Mesothelial cell of epicardium (in vitro differentiated cells): ENCODE measurements around the gene FAM43B. TPM values are rescaled to one million over a fixed set of nuclear protein-coding genes. Genes with fewer than 3 reads are reported as not detected.

Source experiments
- DNase-seq, 2 experiments: peaks; one replicate each; pipeline ENCODE4 v3.0.0; 2021; ENCODE audit warnings: low spot score in 2 of 2; ENCODE audit not compliant: unreplicated experiment in 2 of 2
- H3K27ac Mint-ChIP-seq: 2 replicates; pipeline ENCODE4 v1.8.0; 2021; ENCODE audit warnings: mixed read lengths
- H3K27me3 Mint-ChIP-seq: 2 replicates; pipeline ENCODE4 v1.8.0; 2021; ENCODE audit warnings: low read depth, mixed read lengths
- H3K36me3 Mint-ChIP-seq: 2 replicates; pipeline ENCODE4 v1.8.0; 2021; ENCODE audit warnings: mixed read lengths
- H3K4me1 Mint-ChIP-seq: 2 replicates; pipeline ENCODE4 v1.8.0; 2021; ENCODE audit warnings: mixed read lengths
- H3K4me3 Mint-ChIP-seq: 2 replicates; pipeline ENCODE4 v1.8.0; 2021; ENCODE audit warnings: mild to moderate bottlenecking, moderate library complexity, mixed read lengths
- H3K9me3 Mint-ChIP-seq: 2 replicates; pipeline ENCODE4 v1.8.0; 2021; ENCODE audit warnings: mixed read lengths
- CTCF ChIP-seq: fragments of 200-600 bp; sonication (generic); IDR thresholded peaks from one replicate; pipeline ENCODE4 v1.5.0; 2021; ENCODE audit warnings: antibody characterized with exemption; ENCODE audit not compliant: unreplicated experiment
- total RNA-seq: library from RNA; stranded (reverse); gene quantifications from 3 replicates; pipeline ENCODE4 v1.2.1, GENCODE V29; 2021

The FAM43B gene
- total RNA-seq, 1 donor from 2014 or later = 0.74 TPM

DNA sequence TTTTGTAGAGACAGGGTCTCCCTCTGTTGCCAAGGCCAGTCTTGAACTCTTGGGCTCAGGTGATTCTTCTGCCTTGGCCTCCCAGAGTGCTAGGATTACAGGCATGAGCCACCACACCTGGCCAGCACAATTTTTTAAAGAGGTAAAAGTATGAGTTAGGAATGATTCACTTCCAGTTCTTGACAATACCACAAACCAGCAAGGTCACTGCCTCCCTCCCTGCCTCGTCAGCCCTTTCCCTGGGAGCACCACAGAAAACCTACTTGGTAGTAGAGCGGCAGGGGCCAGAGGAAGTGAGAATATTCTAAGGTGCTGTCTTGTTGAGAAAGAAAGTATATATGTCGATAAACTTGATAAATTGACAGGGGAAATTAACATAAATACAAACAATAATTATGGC, 25.7 kb downstream of the FAM43B start:
- Mint-ChIP-seq H3K4me3 (no peak overlapping the region), H3K4me1 (no peaks in the 10 kb centered on the region), H3K9me3 (no peaks in the 10 kb centered on the region), H3K27ac (no peak overlapping the region), H3K27me3 (peaks cover 28% of the 10 kb centered on the region), H3K36me3 (no peaks in the 10 kb centered on the region)
- no peak for TF ChIP-seq CTCF
- DNase-seq = no peak

DNA sequence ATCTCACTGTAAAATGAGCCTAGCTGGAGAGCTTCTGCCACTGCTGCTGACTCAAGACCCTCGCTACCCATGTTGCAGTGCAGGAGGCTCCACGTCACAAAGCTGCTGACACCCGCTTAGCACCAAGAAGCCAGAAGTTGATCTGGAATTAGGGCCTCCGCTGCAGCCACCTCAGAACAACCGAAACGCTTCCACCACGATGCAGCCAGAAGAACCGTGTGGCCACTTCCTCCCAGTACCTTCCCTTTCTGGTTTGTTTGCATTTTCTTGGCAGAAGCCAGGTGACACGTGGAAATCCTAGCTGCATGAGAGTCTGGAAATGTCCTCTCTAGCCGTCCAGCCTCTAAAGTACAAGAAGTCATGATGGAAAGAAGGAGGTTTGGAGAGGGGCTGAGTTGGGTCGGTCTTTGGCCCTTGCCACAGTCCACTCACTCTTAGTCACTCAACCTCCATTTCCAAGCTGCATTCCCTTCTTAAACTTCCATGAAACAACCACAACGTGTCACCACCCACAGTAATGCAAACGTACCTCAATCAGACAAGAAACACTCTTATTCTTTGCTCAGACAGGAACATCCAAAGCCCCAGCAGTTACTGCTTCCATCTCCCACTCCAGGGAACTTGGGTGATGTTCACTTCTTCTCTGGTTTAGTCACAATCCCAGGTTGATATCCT, 26.5 kb downstream of the FAM43B start:
- no peak overlapping the region for H3K4me3 Mint-ChIP-seq
- TF ChIP-seq CTCF = no peak
- H3K27me3 Mint-ChIP-seq = peaks cover 23% of the 10 kb centered on the region
- H3K36me3 Mint-ChIP-seq = no peaks in the 10 kb centered on the region
- no peaks in the 10 kb centered on the region for H3K4me1 Mint-ChIP-seq
- H3K27ac Mint-ChIP-seq = no peak overlapping the region
- H3K9me3 Mint-ChIP-seq = no peaks in the 10 kb centered on the region
- no peak for DNase-seq

- no peak overlapping the region for H3K4me3 Mint-ChIP-seq
- peaks cover 14% of the 10 kb centered on the region for H3K4me1 Mint-ChIP-seq
- H3K9me3 Mint-ChIP-seq = no peaks in the 10 kb centered on the region
- TF ChIP-seq CTCF = no peak
- H3K27me3 Mint-ChIP-seq = peaks cover 28% of the 10 kb centered on the region
- H3K27ac Mint-ChIP-seq = no peak overlapping the region
- no peak for DNase-seq
- no peaks in the 10 kb centered on the region for H3K36me3 Mint-ChIP-seq
Observed at GRCh38 chr1:20584890-20585289, 32.5 kb downstream of the FAM43B start.

- Mint-ChIP-seq H3K36me3 (no peaks in the 10 kb centered on the region), H3K27ac (no peak overlapping the region), H3K27me3 (peaks cover 29% of the 10 kb centered on the region), H3K9me3 (no peaks in the 10 kb centered on the region), H3K4me1 (peaks cover 22% of the 10 kb centered on the region), H3K4me3 (no peak overlapping the region)
- DNase-seq = no peak
- TF ChIP-seq CTCF = no peak
Observed at GRCh38 chr1:20586953-20587660, 34.7 kb downstream of the FAM43B start.

DNA sequence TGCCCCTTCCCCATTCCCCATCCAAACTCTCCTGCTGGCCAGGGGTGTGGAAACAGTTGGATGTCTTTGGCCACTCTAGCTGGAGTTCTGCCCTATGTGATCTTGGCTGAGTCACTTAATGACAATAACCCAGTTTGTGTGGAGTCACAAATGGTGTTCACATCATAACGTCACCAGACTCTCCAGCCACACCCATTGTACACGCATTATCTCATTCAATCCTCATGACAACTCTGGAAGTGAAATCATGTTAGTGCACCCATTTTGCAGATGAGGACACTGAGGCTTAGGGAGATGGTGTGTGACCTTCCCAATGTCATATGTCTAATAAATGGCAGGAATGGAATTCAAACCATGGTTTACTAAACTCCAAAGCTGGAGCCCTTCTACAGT, 35.3 kb downstream of the FAM43B start:
- peaks cover 31% of the 10 kb centered on the region for H3K27me3 Mint-ChIP-seq
- no peak overlapping the region for H3K27ac Mint-ChIP-seq
- TF ChIP-seq CTCF = no peak
- no peak overlapping the region for H3K4me3 Mint-ChIP-seq
- no peak for DNase-seq
- H3K36me3 Mint-ChIP-seq = no peaks in the 10 kb centered on the region
- H3K4me1 Mint-ChIP-seq = peaks cover 22% of the 10 kb centered on the region
- H3K9me3 Mint-ChIP-seq = no peaks in the 10 kb centered on the region
